WERI-Rb-1 (cell line): Measurements from ENCODE around the gene KLHL29.
A peak's percentile ranks its signal among the peaks of the same experiment; 100 is the strongest.

Source experiments
- DNase-seq: peaks from one replicate; pipeline ENCODE4 v3.0.0-alpha.2; 2020
- H3K27ac ChIP-seq: fragments of 250-450 bp; sonication (Bioruptor Pico); 2 replicates; pipeline ENCODE4 v1.5.1; 2020; ENCODE audit warnings: mild to moderate bottlenecking, moderate library complexity
- H3K27me3 ChIP-seq: fragments of 250-450 bp; sonication (Bioruptor Pico); 2 replicates; pipeline ENCODE4 v1.5.1; 2021; ENCODE audit warnings: mild to moderate bottlenecking, low read depth, moderate library complexity; ENCODE audit not compliant: insufficient read depth, severe bottlenecking
- H3K36me3 ChIP-seq: fragments of 250-450 bp; sonication (Bioruptor Pico); 2 replicates; pipeline ENCODE4 v1.5.1; 2020; ENCODE audit warnings: mild to moderate bottlenecking, moderate library complexity
- H3K4me3 ChIP-seq: 2 replicates; pipeline ENCODE4 v1.5.1; 2011; ENCODE audit warnings: low read depth, mild to moderate bottlenecking, control low read depth, low read length
- H3K9me3 ChIP-seq: fragments of 250-450 bp; sonication (Bioruptor Pico); 2 replicates; pipeline ENCODE4 v1.5.1; 2021; ENCODE audit warnings: mild to moderate bottlenecking, moderate library complexity; ENCODE audit not compliant: severe bottlenecking
- CTCF ChIP-seq: IDR thresholded peaks from 2 replicates; pipeline ENCODE4 v1.5.1; 2011; ENCODE audit warnings: low read depth, mild to moderate bottlenecking, control low read depth, inconsistent platforms, low read length

Gene KLHL29

GRCh38 chr2:23543302-23543701 is 158.3 kb downstream of the KLHL29 start:
- Histone ChIP-seq H3K36me3 (no peaks in the 10 kb centered on the region; the same call in 1 of the 2 replicates), H3K9me3 (no peaks in the 10 kb centered on the region), H3K27ac (peak overlapping the region; percentile 17; the same call in 1 of the 2 replicates), H3K27me3 (no peaks in the 10 kb centered on the region), H3K4me3 (no peak overlapping the region)
- DNase-seq: no peak
- TF ChIP-seq CTCF: no peak

GRCh38 chr2:23543728-23544127 is 158.7 kb downstream of the KLHL29 start:
- no peaks in the 10 kb centered on the region for H3K27me3 ChIP-seq
- TF ChIP-seq CTCF: no peak
- DNase-seq: no peak
- H3K36me3 ChIP-seq: no peaks in the 10 kb centered on the region; the same call in 1 of the 2 replicates
- H3K4me3 ChIP-seq: no peak overlapping the region
- peak overlapping the region; percentile 17 for H3K27ac ChIP-seq
- H3K9me3 ChIP-seq: no peaks in the 10 kb centered on the region

GRCh38 chr2:23544589-23545295 is 159.8 kb downstream of the KLHL29 start:
- no peak for DNase-seq
- Histone ChIP-seq H3K36me3 (no peaks in the 10 kb centered on the region; the same call in 1 of the 2 replicates), H3K9me3 (no peaks in the 10 kb centered on the region), H3K4me3 (no peak overlapping the region), H3K27ac (peak overlapping the region; percentile 80), H3K27me3 (no peaks in the 10 kb centered on the region)
- TF ChIP-seq CTCF: no peak

- TF ChIP-seq CTCF: peak; percentile 53
- DNase-seq: peak; percentile 56
These were observed 160.4 kb downstream of the KLHL29 start for GRCh38 chr2:23545396-23545795.

GRCh38 chr2:23545811-23546210 is 160.8 kb downstream of the KLHL29 start:
- no peaks in the 10 kb centered on the region for H3K27me3 ChIP-seq
- H3K9me3 ChIP-seq: no peaks in the 10 kb centered on the region
- H3K27ac ChIP-seq: peak overlapping the region; percentile 80
- no peaks in the 10 kb centered on the region for H3K36me3 ChIP-seq
- no peak overlapping the region for H3K4me3 ChIP-seq
- no peak for TF ChIP-seq CTCF
- DNase-seq: peak; percentile 90

More at GRCh38 chr2:23545396-23545795, 160.4 kb downstream of the KLHL29 start:
- Histone ChIP-seq H3K4me3 (no peak overlapping the region), H3K9me3 (no peaks in the 10 kb centered on the region), H3K27me3 (no peaks in the 10 kb centered on the region), H3K27ac (peak overlapping the region; percentile 80), H3K36me3 (no peaks in the 10 kb centered on the region)

GRCh38 chr2:23546913-23547312 is 161.9 kb downstream of the KLHL29 start:
- no peaks in the 10 kb centered on the region for H3K9me3 ChIP-seq
- H3K36me3 ChIP-seq: no peaks in the 10 kb centered on the region
- DNase-seq: no peak
- H3K4me3 ChIP-seq: no peak overlapping the region
- no peak for TF ChIP-seq CTCF
- H3K27me3 ChIP-seq: no peaks in the 10 kb centered on the region
- H3K27ac ChIP-seq: peak overlapping the region; percentile 80; the same call in 1 of the 2 replicates
